ENCODE results near the gene AXL.

DNA sequence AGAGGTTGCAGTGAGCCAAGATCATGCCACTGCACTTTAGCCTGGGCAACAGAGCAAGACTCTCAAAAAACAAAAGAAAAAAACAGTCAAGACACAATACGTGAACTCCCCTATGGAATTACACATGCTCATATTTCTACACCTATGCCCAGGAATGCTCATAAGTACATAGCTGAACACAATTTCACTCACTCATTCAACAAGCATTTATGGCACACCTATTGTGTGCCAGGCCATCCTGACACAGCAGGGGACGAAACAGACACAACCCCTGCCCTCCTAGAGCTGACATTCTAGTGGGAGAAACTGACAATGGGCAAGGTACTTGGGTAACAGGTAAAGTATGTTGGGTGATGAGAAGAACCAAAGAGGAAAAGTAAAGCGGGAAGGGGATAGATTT, 9.5 kb downstream of the AXL start:
- TF ChIP-seq, protein P1, sequence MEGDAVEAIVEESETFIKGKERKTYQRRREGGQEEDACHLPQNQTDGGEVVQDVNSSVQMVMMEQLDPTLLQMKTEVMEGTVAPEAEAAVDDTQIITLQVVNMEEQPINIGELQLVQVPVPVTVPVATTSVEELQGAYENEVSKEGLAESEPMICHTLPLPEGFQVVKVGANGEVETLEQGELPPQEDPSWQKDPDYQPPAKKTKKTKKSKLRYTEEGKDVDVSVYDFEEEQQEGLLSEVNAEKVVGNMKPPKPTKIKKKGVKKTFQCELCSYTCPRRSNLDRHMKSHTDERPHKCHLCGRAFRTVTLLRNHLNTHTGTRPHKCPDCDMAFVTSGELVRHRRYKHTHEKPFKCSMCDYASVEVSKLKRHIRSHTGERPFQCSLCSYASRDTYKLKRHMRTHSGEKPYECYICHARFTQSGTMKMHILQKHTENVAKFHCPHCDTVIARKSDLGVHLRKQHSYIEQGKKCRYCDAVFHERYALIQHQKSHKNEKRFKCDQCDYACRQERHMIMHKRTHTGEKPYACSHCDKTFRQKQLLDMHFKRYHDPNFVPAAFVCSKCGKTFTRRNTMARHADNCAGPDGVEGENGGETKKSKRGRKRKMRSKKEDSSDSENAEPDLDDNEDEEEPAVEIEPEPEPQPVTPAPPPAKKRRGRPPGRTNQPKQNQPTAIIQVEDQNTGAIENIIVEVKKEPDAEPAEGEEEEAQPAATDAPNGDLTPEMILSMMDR (IDR thresholded peaks at IDR 0.05; ENCODE audit: low read depth, low read length, missing input control) = no peak
- TF ChIP-seq RAD21 (IDR thresholded peaks at IDR 0.05) (no peak), EGR1 (IDR thresholded peaks at IDR 0.05; ENCODE audit: low read depth in 2 of 2) (no peak), HNF4G (IDR thresholded peaks at IDR 0.05) (no peak)
- TF ChIP-seq, protein P2, sequence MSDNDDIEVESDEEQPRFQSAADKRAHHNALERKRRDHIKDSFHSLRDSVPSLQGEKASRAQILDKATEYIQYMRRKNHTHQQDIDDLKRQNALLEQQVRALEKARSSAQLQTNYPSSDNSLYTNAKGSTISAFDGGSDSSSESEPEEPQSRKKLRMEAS (IDR thresholded peaks at IDR 0.05) = no peak
- TF ChIP-seq, protein P3, sequence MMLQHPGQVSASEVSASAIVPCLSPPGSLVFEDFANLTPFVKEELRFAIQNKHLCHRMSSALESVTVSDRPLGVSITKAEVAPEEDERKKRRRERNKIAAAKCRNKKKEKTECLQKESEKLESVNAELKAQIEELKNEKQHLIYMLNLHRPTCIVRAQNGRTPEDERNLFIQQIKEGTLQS (IDR thresholded peaks at IDR 0.05) = no peak

All from liver (tissue), 3 donors.